Measurements from ENCODE around the gene ZNF613.
A peak's percentile ranks its signal among the peaks of the same experiment; 100 is the strongest.
"Not testable (repeated sequence)": the region's sequence is repeated elsewhere in the genome, so short reads cannot be mapped to it uniquely, and the experiment has no call there.

The ZNF613 gene

DNA sequence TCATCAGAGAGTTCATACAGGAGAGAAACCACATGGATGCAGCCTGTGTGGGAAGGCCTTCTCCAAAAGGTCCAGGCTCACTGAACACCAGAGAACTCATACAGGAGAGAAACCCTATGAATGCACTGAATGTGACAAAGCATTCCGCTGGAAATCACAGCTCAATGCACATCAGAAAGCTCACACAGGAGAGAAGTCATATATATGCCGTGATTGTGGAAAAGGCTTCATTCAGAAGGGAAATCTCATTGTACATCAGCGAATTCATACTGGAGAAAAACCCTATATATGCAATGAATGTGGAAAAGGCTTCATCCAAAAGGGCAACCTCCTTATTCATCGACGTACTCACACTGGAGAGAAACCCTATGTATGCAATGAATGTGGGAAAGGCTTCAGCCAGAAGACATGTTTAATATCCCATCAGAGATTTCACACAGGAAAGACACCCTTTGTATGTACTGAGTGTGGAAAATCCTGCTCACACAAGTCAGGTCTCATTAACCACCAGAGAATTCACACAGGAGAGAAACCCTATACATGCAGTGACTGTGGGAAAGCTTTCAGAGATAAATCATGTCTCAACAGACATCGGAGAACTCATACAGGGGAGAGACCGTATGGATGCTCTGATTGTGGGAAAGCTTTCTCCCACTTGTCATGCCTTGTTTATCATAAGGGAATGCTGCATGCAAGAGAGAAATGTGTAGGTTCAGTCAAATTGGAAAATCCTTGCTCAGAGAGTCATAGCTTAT, 17.7 kb downstream of the ZNF613 start:
- no peak for DNase-seq

GRCh38 chr19:51946602-51947001, 19.3 kb downstream of the ZNF613 start:
- DNase-seq, result no peak

DNA sequence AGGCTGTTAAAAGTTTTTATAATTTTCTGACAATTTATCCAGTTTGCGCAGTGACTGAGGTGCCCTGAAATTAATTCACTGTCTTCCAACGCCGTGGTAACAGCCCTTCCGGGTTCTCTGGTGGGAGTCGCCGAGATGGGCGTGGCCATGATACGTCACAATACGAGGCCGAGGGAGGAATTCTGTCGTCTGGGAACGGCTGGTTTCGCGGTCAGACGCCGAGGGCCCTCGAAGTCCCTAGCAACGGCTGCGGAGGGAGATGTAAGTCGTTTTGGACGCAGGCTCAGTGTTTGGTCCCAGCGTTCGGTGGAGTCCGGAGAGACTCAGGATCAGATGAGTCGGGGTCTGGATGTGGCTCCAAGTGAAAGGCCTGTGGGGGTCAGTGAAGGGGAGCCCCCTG, 21.7 kb downstream of the ZNF613 start:
- DNase-seq, result no peak

DNA sequence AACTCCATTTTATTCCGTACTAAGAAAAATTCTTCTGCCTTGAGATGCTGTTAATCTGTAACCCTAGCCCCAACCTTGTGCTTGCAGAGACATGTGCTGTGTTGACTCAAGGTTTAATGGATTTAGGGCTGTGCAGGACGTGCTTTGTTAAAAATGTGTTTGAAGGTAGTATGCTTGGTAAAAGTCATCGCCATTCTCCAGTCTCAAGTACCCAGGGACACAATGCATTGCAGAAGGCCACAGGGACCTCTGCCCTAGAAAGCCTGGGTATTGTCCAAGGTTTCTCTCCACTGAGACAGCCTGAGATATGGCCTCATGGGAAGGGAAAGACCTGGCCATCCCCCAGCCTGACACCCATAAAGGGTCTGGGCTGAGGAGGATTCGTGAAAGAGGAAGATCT, 30.6 kb downstream of the ZNF613 start:
- not testable (repeated sequence) for DNase-seq

GRCh38 chr19:51959791-51960190, 32.5 kb downstream of the ZNF613 start:
- no peak for DNase-seq

GRCh38 chr19:51960621-51961233, 33.5 kb downstream of the ZNF613 start:
- DNase-seq, result not testable (repeated sequence)

GRCh38 chr19:51965583-51965982, 38.3 kb downstream of the ZNF613 start:
- DNase-seq, result no peak

- no peak for DNase-seq
These were observed 43.4 kb downstream of the ZNF613 start for GRCh38 chr19:51970718-51971117.

DNA sequence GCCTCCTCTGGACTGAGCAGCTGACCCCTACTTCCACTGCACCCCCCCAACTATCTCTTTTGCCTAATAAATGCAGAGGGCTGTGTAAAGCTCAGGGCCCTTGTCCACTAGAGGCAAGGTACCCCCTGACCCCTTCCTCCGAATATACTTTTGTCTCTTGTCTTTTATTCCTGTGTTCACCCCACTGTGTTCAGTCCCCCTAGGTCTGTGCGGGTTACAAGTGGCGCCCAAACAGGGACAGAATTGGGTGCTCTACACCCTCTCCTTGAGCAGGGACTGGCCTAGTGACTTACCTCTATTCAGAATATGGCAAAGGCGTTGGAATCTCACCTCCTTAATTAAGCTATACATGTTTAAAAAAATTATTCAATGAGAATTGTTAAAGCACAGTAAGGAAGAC, 44.4 kb downstream of the ZNF613 start:
- no peak for DNase-seq

DNA sequence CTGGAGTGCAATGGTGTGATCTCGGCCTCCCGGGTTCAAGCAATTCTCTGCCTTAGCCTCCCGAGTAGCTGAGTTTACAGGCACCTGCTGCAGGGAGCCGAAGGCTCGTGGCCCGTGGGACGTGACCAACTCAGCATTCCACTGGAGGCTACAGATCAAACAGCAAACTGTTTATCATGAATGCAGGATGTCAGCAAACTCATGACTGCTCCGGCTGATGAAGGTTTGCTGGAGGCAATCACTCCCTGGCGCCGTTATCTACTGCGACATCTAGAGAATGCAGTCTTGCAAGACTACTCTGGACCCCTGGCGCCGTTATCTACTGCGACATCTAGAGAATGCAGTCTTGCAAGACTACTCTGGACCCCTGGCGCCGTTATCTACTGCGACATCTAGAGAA, 48.5 kb downstream of the ZNF613 start:
- DNase-seq, result not testable (repeated sequence)

GRCh38 chr19:51976852-51977251, 49.6 kb downstream of the ZNF613 start:
- DNase-seq, result no peak

DNA sequence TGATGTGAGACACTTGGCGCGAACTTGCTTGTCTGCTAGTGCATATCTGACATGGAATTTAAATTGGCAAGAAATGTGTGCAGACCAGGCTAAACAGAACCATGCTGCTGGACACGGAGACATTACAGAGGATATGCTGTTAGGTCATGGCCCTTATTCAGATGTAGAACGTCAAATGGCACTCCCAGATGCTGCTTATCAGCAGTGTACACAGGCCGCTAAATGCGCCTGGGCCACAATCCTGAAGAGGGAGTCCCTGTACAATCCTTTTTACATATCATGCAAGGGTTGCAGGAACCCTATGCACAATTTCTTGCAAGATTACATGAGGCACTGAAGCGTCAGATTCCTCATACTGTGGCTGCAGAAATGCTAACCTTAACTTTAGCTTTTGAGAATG, 50.1 kb downstream of the ZNF613 start:
- DNase-seq, result no peak

DNA sequence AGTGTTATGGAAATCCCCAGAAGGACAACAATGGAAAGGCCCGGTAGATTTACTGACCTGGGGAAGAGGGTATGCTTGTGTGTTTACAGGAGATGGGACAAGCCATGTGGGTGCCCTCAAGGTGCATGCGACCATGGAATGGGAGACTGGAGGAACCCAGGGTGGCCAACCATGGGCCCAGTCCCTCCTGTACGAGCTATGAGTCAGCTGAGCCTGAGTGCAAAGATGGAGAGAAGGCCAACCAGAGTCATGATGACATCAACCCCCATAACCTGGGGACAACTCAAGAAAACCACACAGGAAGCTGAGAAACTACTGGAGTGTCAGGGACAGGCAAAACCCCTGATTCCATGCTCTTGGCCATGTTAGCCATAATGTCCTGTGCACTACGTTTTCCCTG, 51.6 kb downstream of the ZNF613 start:
- DNase-seq, result no peak

DNA sequence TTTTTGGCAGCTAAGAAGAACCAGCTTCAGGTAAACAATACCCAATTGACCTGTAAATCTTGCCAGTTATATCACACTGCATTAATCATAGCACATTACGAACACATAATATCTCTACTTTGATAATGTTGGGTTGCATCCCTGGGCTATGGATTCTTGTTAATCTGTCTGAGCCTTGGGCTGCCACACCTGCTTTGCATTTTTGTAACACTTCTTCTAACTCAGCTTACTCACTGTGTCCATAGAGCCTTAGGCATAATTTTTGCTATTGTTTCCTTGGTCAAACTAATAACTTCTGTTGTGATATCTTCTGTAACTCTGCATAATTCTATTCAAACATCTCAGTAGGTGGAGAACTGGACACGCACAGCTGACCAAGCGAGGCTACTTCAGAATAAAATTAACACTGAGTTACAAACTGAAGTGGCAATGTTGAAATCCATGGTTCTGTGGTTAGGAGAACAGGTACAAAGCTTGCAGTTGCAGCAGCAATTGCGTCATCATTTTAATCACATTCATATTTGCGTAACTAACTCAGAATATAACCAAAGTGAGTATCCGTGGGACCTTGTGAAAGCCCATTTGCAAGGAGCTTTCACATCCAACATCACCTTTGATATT, 53.0 kb downstream of the ZNF613 start:
- DNase-seq, result no peak

DNA sequence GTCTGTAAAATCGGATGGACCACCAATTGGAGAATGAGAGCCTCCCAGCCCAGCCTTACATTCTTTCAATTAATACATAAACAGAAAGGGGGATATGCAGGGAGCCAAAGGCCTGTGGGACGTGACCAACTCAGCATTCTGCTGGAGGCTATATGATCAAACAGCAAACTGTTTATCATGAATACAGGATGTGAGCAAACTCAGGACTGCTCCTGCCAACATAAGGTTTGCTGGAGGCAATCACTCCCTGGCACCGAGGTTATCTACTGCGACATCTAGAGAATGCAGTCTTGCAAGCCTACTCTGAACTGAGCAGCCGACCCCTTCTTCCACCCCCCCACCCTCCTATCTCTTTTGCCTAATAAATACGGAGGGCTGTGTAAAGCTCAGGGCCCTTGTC, 53.7 kb downstream of the ZNF613 start:
- DNase-seq, result not testable (repeated sequence)

- no peak for DNase-seq
These were observed 56.1 kb downstream of the ZNF613 start for GRCh38 chr19:51983361-51983760.

- peak; percentile 80 to 89 for DNase-seq
These were observed 59.3 kb downstream of the ZNF613 start, which contains the start of gene ZNF350 for GRCh38 chr19:51986309-51987291. Gene ZNF350, minus strand, starts transcription at chr19:51986840. Its CDS starts 12,480 bp downstream, at chr19:51974360.

DNA sequence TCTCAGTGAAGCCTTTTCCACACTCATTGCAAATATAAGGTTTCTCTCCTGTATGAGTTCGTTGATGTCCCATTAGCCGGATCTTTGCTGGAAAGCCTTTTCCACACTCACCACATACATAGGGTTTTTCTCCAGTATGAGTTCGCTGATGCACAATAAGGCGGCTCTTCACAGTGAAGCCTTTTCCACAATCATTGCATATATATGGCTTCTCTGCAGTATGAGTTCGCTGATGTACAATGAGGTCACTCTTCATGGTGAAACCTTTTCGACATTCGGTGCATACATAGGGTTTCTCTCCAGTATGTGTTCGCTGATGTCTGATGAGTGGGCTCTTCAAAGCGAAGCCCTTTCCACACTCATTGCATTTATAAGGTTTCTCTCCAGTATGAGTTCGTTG, 66.2 kb downstream of the ZNF613 start:
- no peak for DNase-seq

DNA sequence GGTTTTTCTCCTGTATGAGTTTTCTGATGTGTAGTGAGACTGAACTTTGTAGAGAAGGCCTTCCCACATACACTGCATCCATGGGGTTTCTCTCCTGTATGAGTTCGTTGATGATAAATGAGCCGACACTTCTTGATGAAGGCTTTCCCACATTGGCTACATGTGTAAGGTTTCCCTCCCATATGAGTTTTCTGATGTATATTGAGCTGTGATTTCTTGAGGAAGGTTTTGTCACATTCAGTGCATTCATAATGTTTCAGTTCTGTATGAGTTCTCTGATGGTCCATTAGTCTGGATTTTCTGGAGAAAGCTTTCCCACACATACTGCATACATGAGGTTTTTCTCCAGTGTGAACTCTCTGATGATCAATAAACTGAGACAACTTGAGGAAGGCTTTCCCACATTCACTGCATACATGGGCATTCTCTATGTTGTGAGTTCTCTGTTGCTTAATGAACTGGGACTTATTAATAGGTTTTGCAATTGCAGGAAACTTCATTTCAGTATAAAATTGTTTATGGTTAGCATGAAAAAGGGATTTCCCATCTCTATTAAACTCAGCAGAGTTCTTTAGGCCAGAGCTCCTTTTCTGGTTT, 66.9 kb downstream of the ZNF613 start:
- DNase-seq, result no peak
